Caco-2 (cell line): Measurements from ENCODE around the gene COLEC12. TPM values are rescaled to one million over a fixed set of nuclear protein-coding genes. Genes with fewer than 3 reads are reported as not detected.

ENCODE experiments used
- BruUV-seq: library from RNA; stranded (reverse); fragments of 400-500 nt; replicated peaks from 2 replicates; lab custom pipeline; 2021; lab: Mats Ljungman, UMichigan
- CTCF ChIA-PET: fragments of 300-600 bp; sonication (Branson Sonifier 250); formaldehyde crosslinking; loops from one replicate; lab custom pipeline; 2022; ENCODE audit warnings: antibody characterized with exemption; lab: Charles Lee
- POLR2A ChIA-PET: fragments of 300-600 bp; sonication (Branson Sonifier 250); formaldehyde crosslinking; loops from one replicate; lab custom pipeline; 2022; ENCODE audit warnings: antibody characterized with exemption; lab: Charles Lee
- DNase-seq, 2 experiments: peaks; one replicate each; pipeline versions ENCODE4 v3.0.0 to v3.0.0-alpha.2; 2020 to 2022
- H3K27me3 ChIP-seq: replicated peaks from 2 replicates; pipeline ENCODE4 v1.6.0; 2011; ENCODE audit warnings: low read length; ENCODE audit not compliant: control insufficient read depth, insufficient read depth
- H3K36me3 ChIP-seq: 2 replicates; pipeline ENCODE4 v1.5.1; 2011; ENCODE audit warnings: low read length; ENCODE audit not compliant: control insufficient read depth, insufficient read depth
- H3K4me1 ChIP-seq: fragments of 250-450 bp; sonication (Bioruptor Pico); 2 replicates; pipeline ENCODE4 v1.5.1; 2020; ENCODE audit warnings: mild to moderate bottlenecking
- H3K4me3 ChIP-seq: 2 replicates; pipeline ENCODE4 v1.5.1; 2011; ENCODE audit warnings: low read depth, mild to moderate bottlenecking, control low read depth, low read length
- H3K9me3 ChIP-seq: fragments of 250-450 bp; sonication (Bioruptor Pico); 2 replicates; pipeline ENCODE4 v1.5.1; 2020; ENCODE audit warnings: mild to moderate bottlenecking, moderate library complexity
- H3K27ac Mint-ChIP-seq: one replicate; pipeline ENCODE4 v1.8.0; 2022; ENCODE audit warnings: mixed read lengths; ENCODE audit not compliant: unreplicated experiment
- H3K27me3 Mint-ChIP-seq: one replicate; pipeline ENCODE4 v1.8.0; 2022; ENCODE audit warnings: mixed read lengths; ENCODE audit not compliant: insufficient read depth, unreplicated experiment
- H3K36me3 Mint-ChIP-seq: one replicate; pipeline ENCODE4 v1.8.0; 2022; ENCODE audit warnings: mild to moderate bottlenecking, mixed read lengths; ENCODE audit not compliant: insufficient read depth, unreplicated experiment
- H3K4me1 Mint-ChIP-seq: one replicate; pipeline ENCODE4 v1.8.0; 2022; ENCODE audit warnings: low read depth, mixed read lengths; ENCODE audit not compliant: unreplicated experiment
- H3K4me3 Mint-ChIP-seq: one replicate; pipeline ENCODE4 v1.8.0; 2022; ENCODE audit warnings: mild to moderate bottlenecking, moderate library complexity, mixed read lengths; ENCODE audit not compliant: unreplicated experiment
- H3K9me3 Mint-ChIP-seq: one replicate; pipeline ENCODE4 v1.8.0; 2022; ENCODE audit warnings: mixed read lengths; ENCODE audit not compliant: unreplicated experiment
- intact Hi-C: fragments of 100-400 bp; cut with micrococcal nuclease; formaldehyde crosslinking; loops from one replicate; pipeline ENCODE4 v1.10.0; 2022; ENCODE audit not compliant: unreplicated experiment
- total RNA-seq: library from RNA; stranded (reverse); gene quantifications from 2 replicates; pipeline ENCODE4 v1.2.3, GENCODE V29; 2022
- TF ChIP-seq, protein P1 (sequence below), 2 experiments: fragments of 200-600 bp in 1 of 2; IDR thresholded peaks; 1 replicate in 1 of 2; 2 replicates in 1 of 2; pipeline versions ENCODE4 v1.5.1 to v1.8.0; 2011 to 2022; ENCODE audit warnings: antibody characterized with exemption in 1 of 2, control low read depth in 1 of 2, inconsistent platforms in 1 of 2, low read depth in 1 of 2, low read length in 1 of 2, mild to moderate bottlenecking in 1 of 2, moderate library complexity in 1 of 2; ENCODE audit not compliant: insufficient read depth in 1 of 2, severe bottlenecking in 1 of 2, unreplicated experiment in 1 of 2

Gene COLEC12
- total RNA-seq, 1 experiment from 2014 or later: 0.09 TPM

GRCh38 chr18:356778-357177, 143.7 kb downstream of the COLEC12 start:
- H3K27me3 Mint-ChIP-seq: no peaks in the 10 kb centered on the region
- no TSS peak for BruUV-seq
- CTCF ChIA-PET: no interaction called here

DNA sequence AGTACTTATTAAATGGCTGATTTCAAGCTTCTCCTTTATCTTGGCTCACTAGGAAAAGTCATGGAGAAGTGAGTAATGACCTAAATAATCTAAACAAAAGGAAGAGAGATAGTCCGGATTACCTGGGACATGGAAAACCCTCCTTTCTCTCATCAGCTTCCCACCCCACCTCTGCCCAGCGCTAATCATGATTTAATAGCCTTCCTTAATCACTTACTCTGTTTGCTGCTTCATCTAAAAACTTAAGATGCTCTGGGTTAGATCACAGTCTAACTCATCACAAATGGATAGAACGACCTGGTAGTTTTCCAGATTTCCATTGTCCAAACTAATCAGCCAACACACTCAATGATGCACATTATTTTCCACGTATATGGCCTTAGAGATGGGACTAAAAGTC, 144.8 kb downstream of the COLEC12 start:
- Histone ChIP-seq H3K27me3 (no peaks in the 10 kb centered on the region), H3K4me1 (peaks cover 3% of the 10 kb centered on the region), H3K36me3 (no peaks in the 10 kb centered on the region), H3K4me3 (no peak overlapping the region), H3K9me3 (no peaks in the 10 kb centered on the region)
- DNase-seq: no peak
- H3K27ac Mint-ChIP-seq: no peak overlapping the region
- BruUV-seq: no TSS peak
- H3K4me3 Mint-ChIP-seq: no peak overlapping the region
- ChIA-PET CTCF (no interaction called here), POLR2A (no interaction called here)
- peaks cover 3% of the 10 kb centered on the region for H3K4me1 Mint-ChIP-seq
- intact Hi-C loops: no loop called here
- H3K27me3 Mint-ChIP-seq: no peaks in the 10 kb centered on the region
- no peaks in the 10 kb centered on the region for H3K36me3 Mint-ChIP-seq
- TF ChIP-seq, protein P1, sequence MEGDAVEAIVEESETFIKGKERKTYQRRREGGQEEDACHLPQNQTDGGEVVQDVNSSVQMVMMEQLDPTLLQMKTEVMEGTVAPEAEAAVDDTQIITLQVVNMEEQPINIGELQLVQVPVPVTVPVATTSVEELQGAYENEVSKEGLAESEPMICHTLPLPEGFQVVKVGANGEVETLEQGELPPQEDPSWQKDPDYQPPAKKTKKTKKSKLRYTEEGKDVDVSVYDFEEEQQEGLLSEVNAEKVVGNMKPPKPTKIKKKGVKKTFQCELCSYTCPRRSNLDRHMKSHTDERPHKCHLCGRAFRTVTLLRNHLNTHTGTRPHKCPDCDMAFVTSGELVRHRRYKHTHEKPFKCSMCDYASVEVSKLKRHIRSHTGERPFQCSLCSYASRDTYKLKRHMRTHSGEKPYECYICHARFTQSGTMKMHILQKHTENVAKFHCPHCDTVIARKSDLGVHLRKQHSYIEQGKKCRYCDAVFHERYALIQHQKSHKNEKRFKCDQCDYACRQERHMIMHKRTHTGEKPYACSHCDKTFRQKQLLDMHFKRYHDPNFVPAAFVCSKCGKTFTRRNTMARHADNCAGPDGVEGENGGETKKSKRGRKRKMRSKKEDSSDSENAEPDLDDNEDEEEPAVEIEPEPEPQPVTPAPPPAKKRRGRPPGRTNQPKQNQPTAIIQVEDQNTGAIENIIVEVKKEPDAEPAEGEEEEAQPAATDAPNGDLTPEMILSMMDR (IDR thresholded peaks at IDR 0.05; ENCODE audit: insufficient read depth in 1 of 2, low read depth in 1 of 2, low read length in 1 of 2, severe bottlenecking in 1 of 2, unreplicated experiment in 1 of 2): no peak
- H3K9me3 Mint-ChIP-seq: no peaks in the 10 kb centered on the region

More at GRCh38 chr18:356778-357177, 143.7 kb downstream of the COLEC12 start:
- H3K4me1 Mint-ChIP-seq: peaks cover 14% of the 10 kb centered on the region
- DNase-seq: no peak
- H3K27ac Mint-ChIP-seq: no peak overlapping the region
- TF ChIP-seq, protein P1 (IDR thresholded peaks at IDR 0.05; ENCODE audit: insufficient read depth in 1 of 2, low read depth in 1 of 2, low read length in 1 of 2, severe bottlenecking in 1 of 2, unreplicated experiment in 1 of 2): no peak
- no peak overlapping the region for H3K4me3 Mint-ChIP-seq
- Histone ChIP-seq H3K9me3 (no peaks in the 10 kb centered on the region), H3K36me3 (no peaks in the 10 kb centered on the region), H3K4me1 (peaks cover 14% of the 10 kb centered on the region), H3K27me3 (no peaks in the 10 kb centered on the region), H3K4me3 (no peak overlapping the region)
- intact Hi-C loops: no loop called here
- no peaks in the 10 kb centered on the region for H3K9me3 Mint-ChIP-seq
- POLR2A ChIA-PET: no interaction called here
- no peaks in the 10 kb centered on the region for H3K36me3 Mint-ChIP-seq

- Histone ChIP-seq H3K36me3 (no peaks in the 10 kb centered on the region), H3K27me3 (no peaks in the 10 kb centered on the region), H3K4me1 (no peaks in the 10 kb centered on the region), H3K4me3 (no peak overlapping the region), H3K9me3 (no peaks in the 10 kb centered on the region)
- DNase-seq: no peak
- H3K4me3 Mint-ChIP-seq: no peak overlapping the region
- H3K36me3 Mint-ChIP-seq: no peaks in the 10 kb centered on the region
- no peaks in the 10 kb centered on the region for H3K27me3 Mint-ChIP-seq
- H3K27ac Mint-ChIP-seq: no peak overlapping the region
- BruUV-seq: no TSS peak
- intact Hi-C loops: no loop called here
- ChIA-PET POLR2A (no interaction called here), CTCF (no interaction called here)
- TF ChIP-seq, protein P1 (IDR thresholded peaks at IDR 0.05; ENCODE audit: insufficient read depth in 1 of 2, low read depth in 1 of 2, low read length in 1 of 2, severe bottlenecking in 1 of 2, unreplicated experiment in 1 of 2): no peak
- no peaks in the 10 kb centered on the region for H3K4me1 Mint-ChIP-seq
- no peaks in the 10 kb centered on the region for H3K9me3 Mint-ChIP-seq
Measured at GRCh38 chr18:354471-354870, 146.0 kb downstream of the COLEC12 start.
